NOMO-1 treated with dmso at 0.1 percent for 144 hours (cell line): ENCODE measurements around the gene IL18RAP.

Source experiments
- DNase-seq: peaks from one replicate; lab custom pipeline; 2025; ENCODE audit not compliant: unreplicated experiment; lab: John Stamatoyannopoulos, UW

The IL18RAP gene

GRCh38 chr2:102422910-102423309, at the start of gene IL18RAP:
TSS of gene IL18RAP (plus strand) at chr2:102423160. CDS start at chr2:102423278, 118 bp downstream.
- DNase-seq, result peak; percentile 26

- no peak for DNase-seq
Observed at GRCh38 chr2:102376052-102376591, 46.8 kb upstream of the IL18RAP start.

GRCh38 chr2:102383722-102384121, 39.2 kb upstream of the IL18RAP start:
- DNase-seq, result no peak

GRCh38 chr2:102385522-102385921, 37.4 kb upstream of the IL18RAP start:
- no peak for DNase-seq

- no peak for DNase-seq
Observed at GRCh38 chr2:102386004-102386403, 37.0 kb upstream of the IL18RAP start.

- no peak for DNase-seq
Observed at GRCh38 chr2:102386867-102387541, 36.0 kb upstream of the IL18RAP start.

- DNase-seq, result no peak
Observed at GRCh38 chr2:102387763-102388546, 35.0 kb upstream of the IL18RAP start.

- DNase-seq, result no peak
Observed at GRCh38 chr2:102391565-102391964, 31.4 kb upstream of the IL18RAP start.

- no peak for DNase-seq
Observed at GRCh38 chr2:102392096-102392495, 30.9 kb upstream of the IL18RAP start.

- no peak for DNase-seq
Observed at GRCh38 chr2:102392942-102393341, 30.0 kb upstream of the IL18RAP start.

GRCh38 chr2:102396012-102396411, 26.9 kb upstream of the IL18RAP start:
- no peak for DNase-seq

GRCh38 chr2:102397209-102397608, 25.8 kb upstream of the IL18RAP start:
- DNase-seq, result peak; percentile 79

- DNase-seq, result peak; percentile 59
Observed at GRCh38 chr2:102399499-102400141, 23.3 kb upstream of the IL18RAP start.

- DNase-seq, result no peak
Observed at GRCh38 chr2:102401456-102401855, 21.5 kb upstream of the IL18RAP start.

GRCh38 chr2:102401865-102402264, 21.1 kb upstream of the IL18RAP start:
- DNase-seq, result no peak

GRCh38 chr2:102410952-102411351, 12.0 kb upstream of the IL18RAP start:
- DNase-seq, result no peak

GRCh38 chr2:102412199-102412598, 10.8 kb upstream of the IL18RAP start:
- no peak for DNase-seq

GRCh38 chr2:102417946-102418345, 5.0 kb upstream of the IL18RAP start:
- DNase-seq, result no peak

- peak; percentile 78 for DNase-seq
Observed at GRCh38 chr2:102418421-102418961, 4.5 kb upstream of the IL18RAP start.

GRCh38 chr2:102420290-102420689, 2.7 kb upstream of the IL18RAP start:
- DNase-seq, result no peak
